A673 (cell line): Measurements from ENCODE around the gene SPI1. TPM values are rescaled to one million over a fixed set of nuclear protein-coding genes. Genes with fewer than 3 reads are reported as not detected.

ENCODE experiments used
- BruUV-seq: library from RNA; stranded (reverse); fragments of 400-500 nt; replicated peaks from 2 replicates; lab custom pipeline; 2021; lab: Mats Ljungman, UMichigan
- CTCF ChIA-PET: fragments of 300-600 bp; sonication (Branson Sonifier 250); formaldehyde crosslinking; loops from one replicate; lab custom pipeline; 2022; ENCODE audit warnings: antibody characterized with exemption; lab: Charles Lee
- POLR2A ChIA-PET: fragments of 300-600 bp; sonication (Branson Sonifier 250); formaldehyde crosslinking; loops from one replicate; lab custom pipeline; 2022; ENCODE audit warnings: antibody characterized with exemption; ENCODE audit not compliant: low non-redundant PET; lab: Charles Lee
- DNase-seq: peaks from one replicate; pipeline ENCODE4 v3.0.0-alpha.2; 2015; ENCODE audit warnings: low spot score
- H3K27ac ChIP-seq: fragments of 200-600 bp; sonication (generic); 2 replicates; pipeline ENCODE4 v1.5.1; 2016; ENCODE audit warnings: mixed run types, low read depth, mild to moderate bottlenecking, mixed read lengths, antibody characterized with exemption, low read length; ENCODE audit not compliant: poor library complexity, severe bottlenecking
- H3K27me3 ChIP-seq: fragments of 200-600 bp; sonication (generic); replicated peaks from 2 replicates; pipeline ENCODE4 v1.6.1; 2017; ENCODE audit warnings: mixed run types, low read depth, mild to moderate bottlenecking, mixed read lengths, antibody characterized with exemption, low read length; ENCODE audit not compliant: insufficient read depth, poor library complexity
- H3K36me3 ChIP-seq: fragments of 200-600 bp; sonication (generic); 2 replicates; pipeline ENCODE4 v1.6.1; 2016; ENCODE audit warnings: mixed run types, mild to moderate bottlenecking, mixed read lengths, antibody characterized with exemption, low read length; ENCODE audit not compliant: insufficient read depth, poor library complexity, severe bottlenecking
- H3K4me1 ChIP-seq: fragments of 200-600 bp; sonication (generic); 2 replicates; pipeline ENCODE4 v1.6.1; 2017; ENCODE audit warnings: mixed run types, mild to moderate bottlenecking, mixed read lengths, antibody characterized with exemption, low read length; ENCODE audit not compliant: insufficient read depth, poor library complexity, severe bottlenecking
- H3K4me3 ChIP-seq: fragments of 200-600 bp; sonication (generic); 2 replicates; pipeline ENCODE4 v1.5.1; 2016; ENCODE audit warnings: low read depth, mixed run types, mild to moderate bottlenecking, mixed read lengths, low read length; ENCODE audit not compliant: poor library complexity, severe bottlenecking
- H3K9me3 ChIP-seq: fragments of 200-600 bp; sonication (generic); 2 replicates; pipeline ENCODE4 v1.6.1; 2016; ENCODE audit warnings: mixed run types, low read depth, mild to moderate bottlenecking, mixed read lengths, antibody characterized with exemption, low read length; ENCODE audit not compliant: poor library complexity, severe bottlenecking
- CTCF ChIP-seq: fragments of 300-800, 200-600 bp; sonication (generic); conservative IDR thresholded peaks from 2 replicates; pipeline ENCODE4 v1.5.1; 2017; ENCODE audit warnings: low read depth, mild to moderate bottlenecking, antibody characterized with exemption, low read length, moderate library complexity, mixed read lengths
- EZH2 ChIP-seq: fragments of 200-600 bp; sonication (generic); IDR thresholded peaks from 2 replicates; pipeline ENCODE4 v1.6.1; 2017; ENCODE audit warnings: borderline replicate concordance, low read depth, mild to moderate bottlenecking, mixed read lengths, antibody characterized with exemption, low read length; ENCODE audit not compliant: poor library complexity, severe bottlenecking
- intact Hi-C: fragments of 100-400 bp; cut with micrococcal nuclease; formaldehyde crosslinking; loops from one replicate; pipeline ENCODE4 v1.10.0; 2022; ENCODE audit not compliant: unreplicated experiment
- total RNA-seq: library from RNA; stranded (reverse); gene quantifications from 2 replicates; pipeline ENCODE4 v1.2.3, GENCODE V29; 2021

The SPI1 gene
- total RNA-seq, 1 experiment from 2014 or later = not detected

DNA sequence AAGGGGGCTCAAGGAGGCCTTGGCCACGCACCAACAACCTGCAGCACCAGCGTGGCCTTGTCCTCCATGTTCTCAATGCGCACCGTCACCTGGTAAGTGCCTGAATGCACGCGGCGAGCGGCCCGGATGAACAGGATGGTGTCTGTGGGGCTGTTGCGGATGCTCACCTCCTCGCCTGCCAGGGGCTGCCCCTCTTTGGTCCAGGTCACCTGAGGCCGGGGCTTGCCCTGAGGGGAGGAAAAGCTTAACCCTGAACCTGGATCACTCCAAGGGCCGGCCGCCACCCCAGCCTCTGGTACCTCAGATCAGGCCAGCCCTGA lies 44.9 kb downstream of the SPI1 start:
- Histone ChIP-seq H3K27me3 (no peaks in the 10 kb centered on the region), H3K36me3 (peaks cover 17% of the 10 kb centered on the region), H3K9me3 (no peaks in the 10 kb centered on the region), H3K4me1 (no peaks in the 10 kb centered on the region), H3K27ac (no peak overlapping the region), H3K4me3 (no peak overlapping the region)
- POLR2A ChIA-PET = no interaction called here
- CTCF ChIA-PET = no interaction called here
- BruUV-seq = no TSS peak
- intact Hi-C loops = no loop called here
- no peak for DNase-seq
- TF ChIP-seq CTCF (no peak), EZH2 (no peak)

GRCh38 chr11:47332791-47333525 lies 45.4 kb downstream of the SPI1 start:
- Histone ChIP-seq H3K27me3 (no peaks in the 10 kb centered on the region), H3K4me1 (no peaks in the 10 kb centered on the region), H3K27ac (no peak overlapping the region), H3K9me3 (no peaks in the 10 kb centered on the region), H3K4me3 (no peak overlapping the region), H3K36me3 (peaks cover 22% of the 10 kb centered on the region)
- ChIA-PET CTCF (no interaction called here), POLR2A (no interaction called here)
- DNase-seq = no peak
- no TSS peak for BruUV-seq
- intact Hi-C loops = no loop called here
- no peak for TF ChIP-seq EZH2
- TF ChIP-seq CTCF = no peak

DNA sequence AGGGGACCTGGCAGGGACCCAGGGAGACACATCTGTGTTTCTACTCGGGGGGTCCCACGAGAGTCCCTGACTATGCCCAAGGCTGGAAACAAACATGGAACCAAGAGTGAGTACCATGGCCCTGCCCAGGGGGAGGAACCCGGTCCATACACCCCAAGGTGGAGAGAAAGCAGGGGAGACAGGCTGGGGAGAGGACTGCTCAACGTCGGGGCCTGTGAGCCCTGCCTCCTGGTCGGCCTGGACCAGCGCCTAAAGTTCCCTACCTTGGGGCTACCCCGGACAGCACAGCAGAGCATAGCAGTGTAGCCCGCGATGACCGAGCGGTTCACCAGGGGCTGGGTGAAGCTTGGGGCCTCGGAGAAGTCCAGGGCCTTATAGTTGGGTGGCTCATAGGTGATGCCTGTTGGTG lies 46.0 kb downstream of the SPI1 start:
- intact Hi-C loops = no loop called here
- POLR2A ChIA-PET = no interaction called here
- Histone ChIP-seq H3K27ac (no peak overlapping the region), H3K4me1 (no peaks in the 10 kb centered on the region), H3K9me3 (no peaks in the 10 kb centered on the region), H3K27me3 (no peaks in the 10 kb centered on the region), H3K4me3 (no peak overlapping the region), H3K36me3 (peaks cover 26% of the 10 kb centered on the region)
- no TSS peak for BruUV-seq
- no peak for DNase-seq
- CTCF ChIA-PET = no interaction called here
- TF ChIP-seq CTCF = no peak
- TF ChIP-seq EZH2 = no peak
